Stomach (tissue), 9 donors: ENCODE results near the gene CAMSAP2. TPM values are rescaled to one million over a fixed set of nuclear protein-coding genes. Genes with fewer than 3 reads are reported as not detected.

Experiments used
- DNase-seq, 2 donors: peaks; one replicate each; pipeline versions ENCODE4 v3.0.0 to v3.0.0-alpha.2; 2013 to 2019
- H3K27ac ChIP-seq, 5 donors: fragments of 200-600 bp in 4 of 5; sonication (generic) in 4 of 5; one replicate each; pipeline ENCODE4 v1.5.1; 2013 to 2019; ENCODE audit warnings: mild to moderate bottlenecking in 1 of 5, moderate library complexity in 1 of 5
- H3K27me3 ChIP-seq, 3 donors: fragments of 200-600 bp; sonication (generic); one replicate each; pipeline ENCODE4 v1.5.1; 2017 to 2019; ENCODE audit warnings: mixed run types in 1 of 3
- H3K36me3 ChIP-seq, 4 donors: fragments of 200-600 bp; sonication (generic); 1 replicate in 3 of 4; 2 replicates in 1 of 4; pipeline ENCODE4 v1.5.1; 2016 to 2019
- H3K4me1 ChIP-seq, 4 donors: fragments of 200-600 bp; sonication (generic); one replicate each; pipeline ENCODE4 v1.5.1; 2016 to 2019
- H3K4me3 ChIP-seq, 4 donors: fragments of 200-600 bp; sonication (generic) in 3 of 4; one replicate each; pipeline ENCODE4 v1.5.1; 2016 to 2019; ENCODE audit warnings: mild to moderate bottlenecking in 1 of 4
- H3K9me3 ChIP-seq, 4 donors: fragments of 200-600 bp; sonication (generic); one replicate each; pipeline ENCODE4 v1.5.1; 2016 to 2019
- EP300 ChIP-seq: sonication (generic); formaldehyde crosslinking; IDR thresholded peaks from one replicate; pipeline ENCODE4 v1.6.1; 2017; ENCODE audit warnings: antibody characterized with exemption
- POLR2A ChIP-seq, 4 donors: fragments of 450-650 bp; IDR thresholded peaks; one replicate each; pipeline ENCODE4 v1.6.1; 2016; ENCODE audit warnings: antibody characterized with exemption in 4 of 4, control low read depth in 2 of 4, mild to moderate bottlenecking in 1 of 4, moderate library complexity in 1 of 4
- POLR2AphosphoS5 ChIP-seq, 3 donors: sonication (generic); formaldehyde crosslinking; IDR thresholded peaks; one replicate each; pipeline ENCODE4 v1.6.1; 2016; ENCODE audit warnings: antibody characterized with exemption in 3 of 3
- WGBS, 5 donors: extraction: QIAGEN DNeasy Blood & Tissue Kit in 3 of 5; methylation state at CpG; one replicate each; pipeline versions ENCODE4 v1.1.5 to v1.1.7; 2013 to 2018; 5-methylcytosine and 5-hydroxymethylcytosine counted together
- intact Hi-C: fragments of 100-400 bp; cut with DNase I; formaldehyde crosslinking; loops from one replicate; pipeline ENCODE4 v1.15.1; 2023; ENCODE audit warnings: low total_unique reads
- polyA plus RNA-seq, 3 donors: library from polyadenylated mRNA; stranded (reverse); fragments of 200-250 nt; gene quantifications; one replicate each; pipeline ENCODE4 v1.2.3, GENCODE V29; 2013
- total RNA-seq, 5 donors: library from RNA; depleted of rRNA; stranded (reverse); fragments of >200 nt; gene quantifications; one replicate each; pipeline versions ENCODE4 v1.1.0 to v1.2.3, GENCODE V29; 2014 to 2016
- TF ChIP-seq, protein P1 (sequence below), 7 experiments: fragments of 450-650 bp in 4 of 7; fragments of 200-600 bp in 3 of 7; sonication (generic) in 3 of 7; IDR thresholded peaks; one replicate each; pipeline ENCODE4 v1.5.1; 2016 to 2019; ENCODE audit warnings: antibody characterized with exemption in 7 of 7, control low read depth in 2 of 7, mild to moderate bottlenecking in 1 of 7
- donor health status: healthy with polysubstance abuse.
- donor health status: Bipolar disorder and iron deficiency.
- donor health status: healthy.

CAMSAP2 gene
- total and polyA plus RNA-seq, 8 donors = 4.5 to 35.4 (median 7.5) TPM

DNA sequence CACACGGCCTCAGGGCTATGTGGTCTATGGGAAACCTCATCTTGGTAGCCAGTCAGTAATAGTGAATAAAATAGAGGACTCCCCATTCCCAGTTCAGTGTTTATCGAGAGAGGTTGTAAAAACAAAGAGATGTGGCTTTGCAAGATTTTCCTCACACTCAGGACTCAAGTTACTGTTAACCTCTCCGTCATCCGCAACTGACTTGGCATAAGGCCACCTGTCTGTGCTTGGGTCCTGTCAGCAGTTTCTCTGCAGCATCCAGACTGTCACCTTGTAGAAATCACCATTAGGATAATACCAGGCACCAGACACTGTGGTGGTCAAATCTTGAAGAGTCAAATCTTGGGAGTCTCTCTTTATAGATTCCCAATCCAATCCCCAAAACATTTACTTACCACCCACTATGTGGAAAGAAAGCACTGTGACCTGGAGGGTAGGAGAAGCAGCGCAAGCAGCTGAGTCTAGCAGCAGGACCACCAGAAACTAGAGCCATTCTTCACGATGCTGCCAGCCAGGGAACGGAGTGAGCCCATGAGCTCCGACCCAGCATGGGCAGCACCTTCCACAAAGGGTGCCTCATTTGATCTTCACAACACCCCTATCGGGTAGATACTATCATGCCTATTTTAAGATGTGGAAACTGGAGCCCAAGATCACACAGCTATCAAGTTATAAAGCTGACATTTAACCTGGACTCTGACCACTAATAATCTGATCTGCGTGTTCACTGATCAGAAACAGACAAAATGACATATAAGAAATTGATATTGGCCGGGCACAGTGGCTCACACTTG is 128.5 kb downstream of the CAMSAP2 start:
- Histone ChIP-seq H3K27me3 (peaks cover 0 to 30% (median 8%) of the 10 kb centered on the region in 3 donors), H3K27ac (no peak overlapping the region), H3K4me3 (no peak overlapping the region), H3K4me1 (peaks cover 0 to 13% (median 6%) of the 10 kb centered on the region in 4 donors), H3K9me3 (no peaks in the 10 kb centered on the region), H3K36me3 (peaks cover 6 to 13% (median 10%) of the 10 kb centered on the region in 4 donors)
- TF ChIP-seq EP300 = no peak
- TF ChIP-seq POLR2A (IDR thresholded peaks at IDR 0.05) = no peak
- intact Hi-C loops = no loop called here
- DNase-seq = no peak
- 44 to 55% (median 49%) methylated on average over 11 of the region's 11 CpGs for WGBS, 5 donors

DNA sequence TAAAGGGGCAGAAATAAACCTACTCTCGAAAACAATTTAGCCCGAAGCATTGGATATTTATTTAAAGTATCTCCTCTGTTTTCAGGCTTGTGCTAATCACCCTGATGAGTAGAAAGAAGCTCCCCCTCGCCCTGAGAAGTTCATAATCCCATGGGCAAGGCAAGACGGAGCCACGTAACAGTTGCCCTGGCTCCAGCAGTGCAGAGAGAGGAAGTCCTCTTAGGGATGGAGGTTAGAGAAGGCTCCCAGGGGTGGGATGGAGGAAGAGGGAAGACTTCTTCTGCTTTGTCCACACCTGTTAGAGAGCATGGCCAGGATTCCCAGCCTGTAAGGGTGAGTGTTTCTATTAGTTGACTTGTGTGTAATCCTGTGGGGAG is 130.7 kb downstream of the CAMSAP2 start:
- peaks cover 12 to 29% (median 20%) of the 10 kb centered on the region in 4 donors for H3K4me1 ChIP-seq
- H3K36me3 ChIP-seq = no peaks in the 10 kb centered on the region
- intact Hi-C loops = no loop called here
- TF ChIP-seq, protein P1, sequence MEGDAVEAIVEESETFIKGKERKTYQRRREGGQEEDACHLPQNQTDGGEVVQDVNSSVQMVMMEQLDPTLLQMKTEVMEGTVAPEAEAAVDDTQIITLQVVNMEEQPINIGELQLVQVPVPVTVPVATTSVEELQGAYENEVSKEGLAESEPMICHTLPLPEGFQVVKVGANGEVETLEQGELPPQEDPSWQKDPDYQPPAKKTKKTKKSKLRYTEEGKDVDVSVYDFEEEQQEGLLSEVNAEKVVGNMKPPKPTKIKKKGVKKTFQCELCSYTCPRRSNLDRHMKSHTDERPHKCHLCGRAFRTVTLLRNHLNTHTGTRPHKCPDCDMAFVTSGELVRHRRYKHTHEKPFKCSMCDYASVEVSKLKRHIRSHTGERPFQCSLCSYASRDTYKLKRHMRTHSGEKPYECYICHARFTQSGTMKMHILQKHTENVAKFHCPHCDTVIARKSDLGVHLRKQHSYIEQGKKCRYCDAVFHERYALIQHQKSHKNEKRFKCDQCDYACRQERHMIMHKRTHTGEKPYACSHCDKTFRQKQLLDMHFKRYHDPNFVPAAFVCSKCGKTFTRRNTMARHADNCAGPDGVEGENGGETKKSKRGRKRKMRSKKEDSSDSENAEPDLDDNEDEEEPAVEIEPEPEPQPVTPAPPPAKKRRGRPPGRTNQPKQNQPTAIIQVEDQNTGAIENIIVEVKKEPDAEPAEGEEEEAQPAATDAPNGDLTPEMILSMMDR (IDR thresholded peaks at IDR 0.05) = no peak
- no peak for TF ChIP-seq EP300
- no peak for TF ChIP-seq POLR2A (IDR thresholded peaks at IDR 0.05)
- TF ChIP-seq POLR2AphosphoS5 (IDR thresholded peaks at IDR 0.05) = no peak
- H3K27ac ChIP-seq = peak overlapping the region in 2 of 5 donors; percentile 29 to 38
- no peak for DNase-seq
- peaks cover 10 to 51% (median 30%) of the 10 kb centered on the region in 3 donors for H3K27me3 ChIP-seq
- WGBS, 5 donors = 77 to 89% (median 84%) methylated on average over 5 of the region's 5 CpGs
- no peak overlapping the region for H3K4me3 ChIP-seq
- no peaks in the 10 kb centered on the region for H3K9me3 ChIP-seq

DNA sequence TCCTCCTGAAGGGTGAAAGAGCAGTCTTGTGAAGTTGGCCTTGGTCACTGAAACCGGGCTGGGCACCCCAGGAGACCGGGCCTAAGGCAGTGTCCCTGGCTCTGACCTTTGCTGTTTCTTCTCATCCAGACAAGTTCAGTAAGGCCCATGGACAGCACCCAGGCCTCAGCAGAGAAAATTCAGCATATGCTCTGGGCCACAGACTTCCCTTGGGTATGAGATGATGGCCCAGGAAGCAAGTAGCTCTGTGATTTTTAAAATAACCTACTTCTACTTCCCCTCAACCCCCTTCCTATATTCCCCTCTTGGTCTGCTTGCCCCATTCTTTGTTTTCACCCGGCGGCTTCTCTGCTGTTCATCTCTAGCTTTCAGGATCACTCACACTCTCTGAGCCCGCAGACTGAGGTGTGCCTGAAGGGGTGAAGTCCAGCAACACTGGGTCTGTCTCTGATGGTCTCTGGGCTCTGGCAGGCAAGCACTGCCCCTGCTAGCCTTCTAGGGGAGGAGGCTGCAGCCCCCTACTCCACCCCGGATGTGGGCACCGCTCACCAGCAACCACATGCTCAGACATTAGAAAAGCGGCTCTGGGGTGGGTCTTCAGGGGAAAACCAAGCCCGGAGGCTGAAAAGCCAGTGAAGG is 131.2 kb downstream of the CAMSAP2 start:
- Histone ChIP-seq H3K4me3 (no peak overlapping the region), H3K27ac (peak overlapping the region in 2 of 5 donors; percentile 29 to 38), H3K4me1 (peaks cover 12 to 29% (median 20%) of the 10 kb centered on the region in 4 donors), H3K9me3 (no peaks in the 10 kb centered on the region), H3K36me3 (no peaks in the 10 kb centered on the region), H3K27me3 (peaks cover 10 to 56% (median 30%) of the 10 kb centered on the region in 3 donors)
- 76 to 82% (median 81%) methylated on average over 8 to 9 of the region's 9 CpGs for WGBS, 5 donors
- TF ChIP-seq POLR2AphosphoS5 (IDR thresholded peaks at IDR 0.05) = no peak
- TF ChIP-seq, protein P1 (IDR thresholded peaks at IDR 0.05) = no peak
- no peak for TF ChIP-seq POLR2A (IDR thresholded peaks at IDR 0.05)
- TF ChIP-seq EP300 = no peak
- intact Hi-C loops = no loop called here
- DNase-seq = no peak

DNA sequence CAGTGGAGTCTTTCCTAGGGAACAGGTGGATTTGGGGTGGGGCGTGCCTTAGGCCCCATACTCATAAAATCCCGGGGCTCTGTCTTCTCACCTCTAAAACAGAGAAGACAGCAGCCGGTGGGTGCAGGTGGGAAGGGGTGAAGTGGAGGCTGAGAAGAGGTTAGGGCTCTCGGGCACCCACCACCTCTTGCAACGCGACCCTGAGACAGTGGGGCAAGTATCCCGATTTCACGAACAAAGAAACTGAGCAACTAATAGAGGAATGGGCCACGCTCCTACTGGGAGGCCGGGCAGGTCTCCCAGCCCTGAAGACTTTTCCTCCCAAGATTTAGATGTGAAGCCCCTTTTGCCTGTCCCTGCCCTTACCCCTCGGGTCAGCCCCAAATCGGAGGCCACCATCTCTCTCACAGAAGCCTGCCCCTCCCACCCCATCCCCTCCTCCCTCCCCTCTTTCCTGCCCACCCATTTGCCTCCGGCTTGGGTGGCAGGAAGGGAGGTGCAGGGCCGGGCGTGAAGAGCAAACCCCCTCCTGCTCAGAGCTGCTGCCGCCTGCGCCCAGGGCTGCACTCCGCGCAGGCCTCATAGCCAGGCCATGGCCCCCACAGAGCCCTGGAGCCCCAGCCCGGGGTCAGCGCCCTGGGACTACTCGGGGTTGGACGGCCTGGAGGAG is 133.9 kb downstream of the CAMSAP2 start, which contains the start of gene GPR25:
Gene GPR25, plus strand, starts transcription at position 536 of the 670 bp plus-strand sequence. Its CDS starts 57 bp downstream, at position 593.
- peak within 1 kb of the TSS; percentile 34 to 60 (median 54) for H3K27ac ChIP-seq
- DNase-seq = no peak
- peak within 1 kb of the TSS; percentile 31 to 49 (median 46) for H3K4me3 ChIP-seq
- H3K4me1 ChIP-seq = peaks cover 12 to 16% (median 15%) of the 10 kb centered on the region in 4 donors
- TF ChIP-seq EP300 (no peak), POLR2AphosphoS5 (IDR thresholded peaks at IDR 0.05) (no peak), POLR2A (IDR thresholded peaks at IDR 0.05) (no peak)
- TF ChIP-seq, protein P1 (IDR thresholded peaks at IDR 0.05) = no peak
- H3K36me3 ChIP-seq = no peaks in the 10 kb centered on the region
- intact Hi-C loops = no loop called here
- peaks cover 10 to 78% (median 30%) of the 10 kb centered on the region in 3 donors for H3K27me3 ChIP-seq
- 66 to 82% (median 74%) methylated on average over 8 to 23 of the region's 23 CpGs for WGBS, 5 donors
- H3K9me3 ChIP-seq = no peaks in the 10 kb centered on the region
